NB4 (cell line): ENCODE data around the gene RAMP2.
A peak's percentile ranks its signal among the peaks of the same experiment; 100 is the strongest.

Experiments used
- DNase-seq: peaks from one replicate; pipeline ENCODE4 v3.0.0; 2010; ENCODE audit warnings: low read depth
- H3K4me3 ChIP-seq: one replicate; pipeline ENCODE4 v1.5.1; 2011; ENCODE audit warnings: mild to moderate bottlenecking, low read depth, low read length, moderate library complexity
- CTCF ChIP-seq: IDR thresholded peaks from one replicate; pipeline ENCODE4 v1.5.1; 2012; ENCODE audit warnings: low read depth, low read length
- MAX ChIP-seq: IDR thresholded peaks from 2 replicates; pipeline ENCODE4 v1.6.1; 2011; ENCODE audit warnings: low read depth, low read length
- MYC ChIP-seq: IDR thresholded peaks from 2 replicates; pipeline ENCODE4 v1.6.1; 2011; ENCODE audit warnings: low read depth, low read length
- POLR2A ChIP-seq: IDR thresholded peaks from 2 replicates; pipeline ENCODE4 v1.6.1; 2011; ENCODE audit warnings: mild to moderate bottlenecking; ENCODE audit not compliant: insufficient read length; ENCODE audit errors: extremely low read depth

The RAMP2 gene

DNA sequence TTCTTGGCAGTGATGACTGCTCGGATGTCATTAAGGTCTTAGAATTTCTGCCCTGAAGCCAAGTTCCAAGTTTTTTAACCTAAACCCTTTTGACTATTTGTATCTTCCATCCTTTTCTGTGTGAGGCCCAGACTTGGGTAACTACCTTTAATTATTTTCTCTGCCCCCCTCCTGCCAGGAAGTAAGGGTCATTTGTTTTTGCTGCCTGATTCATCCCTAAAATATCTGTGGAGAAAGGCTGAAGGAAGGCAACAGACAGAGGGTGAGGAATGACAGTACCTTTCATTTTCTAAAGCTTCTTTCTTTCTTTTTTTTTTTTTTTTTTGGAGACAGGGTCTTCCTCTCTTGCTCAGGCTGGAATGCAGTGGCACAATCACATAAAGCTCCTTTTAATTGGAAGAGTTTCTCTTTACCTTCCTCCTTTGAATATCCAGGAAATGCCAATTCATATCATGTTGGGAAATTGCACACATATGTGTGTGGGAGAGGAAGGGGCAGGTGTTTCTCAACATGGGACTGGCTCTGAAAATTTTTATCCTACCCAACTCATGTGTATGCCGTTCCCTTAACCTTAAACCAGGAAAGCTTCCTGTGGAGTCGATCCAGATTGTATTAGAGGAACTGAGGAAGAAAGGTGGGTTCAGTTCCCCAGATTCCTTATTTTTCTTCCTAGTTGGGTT, 13.2 kb downstream of the RAMP2 start:
- DNase-seq = no peak
- H3K4me3 ChIP-seq = peak overlapping the region; percentile 92
- no peak for TF ChIP-seq MYC
- no peak for TF ChIP-seq CTCF
- TF ChIP-seq MAX = no peak
- no peak for TF ChIP-seq POLR2A

DNA sequence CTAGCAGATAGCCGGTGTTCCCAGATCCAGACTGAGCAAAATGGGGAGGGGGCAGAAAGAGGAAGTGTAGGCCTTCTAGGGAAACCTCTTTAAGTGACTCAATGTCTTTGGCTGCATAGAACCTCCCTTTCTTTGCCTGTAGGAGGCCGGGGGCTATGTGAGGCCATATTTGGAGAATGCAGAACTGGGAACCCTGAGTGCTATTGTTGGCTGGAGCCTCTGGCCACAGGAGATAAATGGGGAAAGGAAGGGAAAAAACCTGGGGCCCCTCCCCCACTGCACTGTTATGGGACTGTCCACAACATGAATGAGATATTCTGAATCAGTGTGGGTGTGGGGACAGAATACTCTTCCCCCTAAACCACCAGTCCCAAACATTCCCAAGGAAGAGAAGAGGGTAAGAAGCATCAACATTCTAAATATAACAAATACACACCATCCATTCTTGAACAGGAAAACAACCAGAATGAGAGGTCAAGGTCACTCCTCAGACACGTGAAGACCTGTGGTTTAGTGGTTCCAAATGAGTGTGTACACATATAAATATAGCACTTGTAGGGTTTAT, 14.6 kb downstream of the RAMP2 start:
- no peak overlapping the region for H3K4me3 ChIP-seq
- TF ChIP-seq MYC = no peak
- TF ChIP-seq CTCF = no peak
- DNase-seq = peak; percentile 75

DNA sequence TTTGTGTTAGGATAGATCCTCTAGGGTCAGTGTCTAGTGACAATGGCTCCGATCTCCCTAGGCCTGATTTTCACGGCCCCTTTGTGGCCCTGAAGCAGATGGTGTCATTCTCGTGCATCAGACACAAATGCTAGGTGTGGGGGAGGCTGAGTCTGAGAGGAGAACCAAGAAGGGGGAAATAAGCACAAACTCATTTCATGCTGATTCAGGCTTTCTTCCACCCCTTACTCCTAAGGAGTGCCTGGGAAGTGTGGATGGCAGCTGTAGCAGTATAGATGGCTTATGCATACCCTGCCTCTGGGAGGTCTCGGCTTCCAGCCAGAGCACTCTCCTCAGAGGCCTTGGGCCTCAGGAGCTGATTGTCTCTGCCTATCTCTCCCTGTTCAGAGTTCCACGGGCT, 17.5 kb downstream of the RAMP2 start:
- no peak for DNase-seq
- no peak overlapping the region for H3K4me3 ChIP-seq
- no peak for TF ChIP-seq POLR2A
- no peak for TF ChIP-seq MYC
- TF ChIP-seq MAX = no peak

DNA sequence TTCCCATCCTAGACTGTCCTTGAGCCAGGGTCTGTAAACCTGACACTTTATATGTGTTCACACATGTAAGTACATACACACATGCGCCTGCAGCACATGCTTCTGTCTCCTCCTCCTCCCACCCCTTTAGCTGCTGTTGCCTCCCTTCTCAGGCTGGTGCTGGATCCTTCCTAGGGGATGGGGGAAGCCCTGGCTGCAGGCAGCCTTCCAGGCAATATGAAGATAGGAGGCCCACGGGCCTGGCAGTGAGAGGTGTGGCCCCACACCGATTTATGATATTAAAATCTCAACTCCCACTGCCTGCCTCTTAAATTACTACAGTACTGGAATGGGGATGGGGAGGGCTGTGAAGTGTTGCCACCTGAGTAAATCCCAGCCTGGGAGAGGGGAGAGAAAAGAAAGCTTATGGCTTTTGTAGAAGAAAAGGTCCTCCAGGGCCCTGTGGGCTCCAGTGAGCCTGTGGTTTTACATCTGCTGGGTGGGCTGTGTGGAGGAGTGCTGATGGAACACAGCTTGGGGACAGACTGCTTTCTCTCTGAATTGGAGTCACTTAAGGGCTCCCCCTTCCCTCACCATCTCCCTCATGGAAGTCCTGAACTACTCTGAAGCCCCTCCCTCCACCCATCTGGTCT, 18.4 kb downstream of the RAMP2 start:
- TF ChIP-seq MYC (no peak), MAX (no peak), POLR2A (no peak), CTCF (no peak)
- no peak overlapping the region for H3K4me3 ChIP-seq

DNA sequence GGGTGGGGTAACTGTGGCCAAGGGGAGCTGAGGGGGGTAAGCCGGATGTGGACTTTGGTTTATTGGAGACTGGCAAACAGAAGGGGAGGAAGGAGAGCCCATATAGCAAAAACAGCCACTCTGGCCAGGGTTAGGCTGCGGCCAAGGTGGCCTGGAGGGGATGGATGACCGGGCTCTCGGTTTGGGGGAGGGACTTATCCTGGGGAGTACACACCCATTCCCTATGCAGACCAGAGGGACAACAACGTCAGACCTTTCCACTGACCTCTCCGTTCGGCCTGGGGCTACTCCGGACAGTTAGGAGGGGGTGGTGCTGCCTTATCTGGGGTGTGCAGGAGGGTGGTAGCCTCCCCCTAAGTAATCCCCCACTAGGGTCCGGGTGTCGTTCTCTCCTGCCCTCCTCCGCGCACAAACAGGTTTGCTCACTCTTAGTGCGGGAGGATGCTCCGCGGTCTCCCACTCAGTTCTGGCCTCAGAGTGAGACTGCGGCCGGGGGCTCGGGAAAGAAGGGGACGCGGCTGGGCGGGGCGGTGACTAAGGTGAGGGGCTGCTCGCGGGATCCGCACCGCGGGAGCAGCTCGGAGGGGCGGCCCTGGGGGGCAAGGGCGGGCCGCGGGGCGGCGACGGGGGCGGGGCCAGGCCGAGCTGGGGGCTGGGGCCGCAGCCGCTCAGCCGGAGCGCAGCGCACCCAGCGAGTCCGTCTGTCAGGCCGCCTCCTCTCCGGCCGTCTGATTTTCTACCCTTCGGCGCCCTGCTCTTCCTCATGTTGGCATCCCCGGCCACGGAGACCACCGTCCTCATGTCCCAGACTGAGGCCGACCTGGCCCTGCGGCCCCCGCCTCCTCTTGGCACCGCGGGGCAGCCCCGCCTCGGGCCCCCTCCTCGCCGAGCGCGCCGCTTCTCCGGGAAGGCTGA, 19.2 kb downstream of the RAMP2 start, which contains the start of gene WNK4:
Gene WNK4, plus strand, starts transcription at position 675 of the 915 bp plus-strand sequence. Its CDS starts 89 bp downstream, at position 764.
- no peak for DNase-seq
- no peak within 1 kb of the TSS for H3K4me3 ChIP-seq
- TF ChIP-seq MAX = no peak
- no peak for TF ChIP-seq POLR2A
- TF ChIP-seq MYC = no peak
- TF ChIP-seq CTCF = no peak

More for the DNA sequence above, 18.4 kb downstream of the RAMP2 start:
- DNase-seq = no peak
